Esophagus (tissue), 2 donors: ENCODE results near the gene AAMDC. TPM values are rescaled to one million over a fixed set of nuclear protein-coding genes. Genes with fewer than 3 reads are reported as not detected.
"Not testable (repeated sequence)": the region's sequence is repeated elsewhere in the genome, so short reads cannot be mapped to it uniquely, and the experiment has no call there.

ENCODE experiments used
- H3K27ac ChIP-seq, 2 donors: one replicate each; pipeline ENCODE4 v1.5.1; 2013; ENCODE audit warnings: low read depth in 2 of 2, mild to moderate bottlenecking in 2 of 2, inconsistent platforms in 1 of 2, low read length in 1 of 2, moderate library complexity in 1 of 2
- H3K27me3 ChIP-seq, 2 donors: one replicate each; pipeline ENCODE4 v1.6.1; 2013; ENCODE audit warnings: low read length in 2 of 2, control low read depth in 1 of 2, mild to moderate bottlenecking in 1 of 2; ENCODE audit not compliant: insufficient read depth in 2 of 2, control insufficient read depth in 1 of 2
- H3K36me3 ChIP-seq, 2 donors: one replicate each; pipeline ENCODE4 v1.6.1; 2013; ENCODE audit warnings: low read length in 1 of 2; ENCODE audit not compliant: control insufficient read depth in 2 of 2, insufficient read depth in 2 of 2
- H3K4me1 ChIP-seq, 2 donors: one replicate each; pipeline ENCODE4 v1.6.1; 2013; ENCODE audit warnings: low read length in 1 of 2; ENCODE audit not compliant: control insufficient read depth in 2 of 2, insufficient read depth in 2 of 2
- H3K4me3 ChIP-seq, 2 donors: one replicate each; pipeline ENCODE4 v1.5.1; 2013; ENCODE audit warnings: low read length in 2 of 2, mild to moderate bottlenecking in 2 of 2, low read depth in 1 of 2, moderate library complexity in 1 of 2
- H3K9me3 ChIP-seq, 2 donors: one replicate each; pipeline ENCODE4 v1.6.1; 2013; ENCODE audit warnings: mild to moderate bottlenecking in 2 of 2, low read depth in 1 of 2, low read length in 1 of 2, moderate library complexity in 1 of 2; ENCODE audit not compliant: control insufficient read depth in 2 of 2, insufficient read depth in 1 of 2
- WGBS, 2 donors: extraction: QIAGEN DNeasy Blood & Tissue Kit; methylation state at CpG; one replicate each; pipeline ENCODE4 v1.1.7; 2013; 5-methylcytosine and 5-hydroxymethylcytosine counted together
- polyA plus RNA-seq, 2 donors: library from polyadenylated mRNA; stranded (reverse); fragments of 200-250 nt; gene quantifications; one replicate each; pipeline ENCODE4 v1.2.3, GENCODE V29; 2013
- donor health status: healthy with polysubstance abuse.
- donor health status: Bipolar disorder and iron deficiency.

The AAMDC gene
- polyA plus RNA-seq, 2 donors, result 29.6 to 35.2 TPM

DNA sequence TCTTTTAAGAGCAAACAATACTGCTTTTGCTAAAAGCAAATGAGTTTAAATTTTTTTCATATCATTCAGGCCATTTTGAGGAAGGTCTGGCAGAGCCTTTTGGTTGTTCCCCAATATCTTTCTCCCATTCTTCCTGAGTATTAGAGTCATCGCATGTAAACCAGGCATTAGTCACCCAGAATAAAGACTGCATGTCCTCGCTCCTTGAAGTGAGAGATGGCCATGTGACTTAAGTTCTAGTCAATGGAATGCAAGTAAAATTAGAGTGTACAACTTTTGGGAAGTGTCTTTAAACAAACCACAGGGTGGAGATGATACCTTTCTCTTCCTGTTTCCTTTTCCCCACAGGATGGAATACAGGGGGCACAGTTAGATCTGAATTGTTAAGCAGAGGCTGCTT, 96.8 kb downstream of the AAMDC start:
- H3K36me3 ChIP-seq, H3K9me3 ChIP-seq: not testable (repeated sequence)
- WGBS, 2 donors, result no CpG with 5 or more reads among the region's 2 CpGs

More for the DNA sequence above, 96.8 kb downstream of the AAMDC start:
- not testable (repeated sequence) for H3K27ac ChIP-seq, H3K4me1 ChIP-seq, H3K27me3 ChIP-seq, H3K4me3 ChIP-seq

Other genes with a start within 250 kb of the AAMDC start
- under 1 TPM in 1 of 2 donors, not detected in 1; 0.06 TPM for gene AQP11, start 231.2 kb upstream of the AAMDC start, polyA plus RNA-seq
- gene CLNS1A, start 183.3 kb upstream of the AAMDC start, polyA plus RNA-seq, result 100 to 1,000 TPM in 1 of 2 donors, 10 to 100 TPM in 1; 57.8 to 104 TPM
- 1 to 10 TPM; 4.8 to 8.3 TPM for gene RSF1, start 422 bp upstream of the AAMDC start, polyA plus RNA-seq
- 10 to 100 TPM; 12.5 to 13.5 TPM for gene INTS4, start 173.5 kb downstream of the AAMDC start, polyA plus RNA-seq
- gene KCTD14, start 202.1 kb downstream of the AAMDC start, polyA plus RNA-seq, result 1 to 10 TPM in 1 of 2 donors, under 1 TPM in 1; 0.84 to 1.1 TPM
- gene THRSP, start 242.7 kb downstream of the AAMDC start, polyA plus RNA-seq, result under 1 TPM; 0.06 to 0.08 TPM